Measurements from ENCODE around the gene HSD17B14. TPM values are rescaled to one million over a fixed set of nuclear protein-coding genes. Genes with fewer than 3 reads are reported as not detected.

The HSD17B14 gene
- total and polyA plus RNA-seq, 9 of the 15 experiments (the other 6 are each of a cell fraction or from before 2014, with no cell fraction given) = 0.16 TPM; not detected in 8

DNA sequence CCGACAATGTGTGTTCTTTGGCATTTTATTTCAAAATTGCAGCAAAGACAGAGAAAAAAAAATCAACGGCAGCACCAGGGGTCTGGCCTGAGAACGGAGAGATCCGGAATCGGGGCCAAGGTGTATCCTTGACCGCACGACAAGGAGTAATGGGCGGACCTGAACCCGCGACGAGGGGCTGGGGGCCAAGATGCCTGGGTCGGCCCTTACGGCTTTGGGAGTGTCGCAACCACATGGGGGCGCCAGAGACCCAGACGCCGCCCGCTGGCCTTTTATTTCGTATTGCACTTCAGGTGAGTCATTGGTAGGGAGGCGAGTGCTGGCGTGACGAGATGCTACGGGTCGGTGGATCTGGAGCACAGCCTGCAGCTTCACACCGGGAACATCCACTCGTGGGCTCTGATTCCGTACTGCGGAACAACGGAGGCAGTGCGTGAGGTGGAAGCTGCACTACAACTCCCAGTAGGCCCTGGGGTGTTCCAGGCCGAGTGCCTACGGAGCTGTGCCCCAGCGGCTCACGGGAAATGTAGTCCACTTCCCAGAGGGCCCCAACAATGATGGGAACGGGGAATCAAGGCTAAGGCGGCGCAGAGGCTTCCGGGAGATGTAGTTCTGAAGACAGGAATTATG, 41.1 kb downstream of the HSD17B14 start (continued):
- TF ChIP-seq ZNF436 (CRISPR knock-in tag; IDR thresholded peaks at IDR 0.05) = no peak
- TF ChIP-seq JUN (IDR thresholded peaks at IDR 0.05; ENCODE audit: borderline replicate concordance, low read depth, low read length) = peak; percentile 65; the same call in 1 of the 2 replicates
- peak; percentile 61; the same call in 1 of the 2 replicates for TF ChIP-seq JUN (CRISPR knock-in tag; IDR thresholded peaks at IDR 0.05; ENCODE audit: borderline replicate concordance)
- no peak for TF ChIP-seq SAP30 (IDR thresholded peaks at IDR 0.05; ENCODE audit: borderline replicate concordance, insufficient read depth, low read depth, low read length, poor library complexity, severe bottlenecking)
- TF ChIP-seq ZNF589 (CRISPR knock-in tag; IDR thresholded peaks at IDR 0.05; ENCODE audit: low read depth) = peak; percentile 97
- TF ChIP-seq HDAC3 (IDR thresholded peaks at IDR 0.05; ENCODE audit: borderline replicate concordance, partially characterized antibody) = no peak
- peak; percentile 57 for TF ChIP-seq NBN (IDR thresholded peaks at IDR 0.05; ENCODE audit: low read depth)
- TF ChIP-seq PTTG1 (tag; IDR thresholded peaks at IDR 0.05; ENCODE audit: low read depth) = no peak
- peak; percentile 38; the same call in 1 of the 2 replicates for TF ChIP-seq NFE2 (IDR thresholded peaks at IDR 0.05; ENCODE audit: low read depth)
- TF ChIP-seq, protein P1, sequence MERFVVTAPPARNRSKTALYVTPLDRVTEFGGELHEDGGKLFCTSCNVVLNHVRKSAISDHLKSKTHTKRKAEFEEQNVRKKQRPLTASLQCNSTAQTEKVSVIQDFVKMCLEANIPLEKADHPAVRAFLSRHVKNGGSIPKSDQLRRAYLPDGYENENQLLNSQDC (CRISPR knock-in tag; IDR thresholded peaks at IDR 0.05) = no peak
- TF ChIP-seq CHAMP1 (IDR thresholded peaks at IDR 0.05) = no peak
- TF ChIP-seq MCM7 (IDR thresholded peaks at IDR 0.05) = no peak
- TF ChIP-seq TFAM (CRISPR knock-in tag; conservative IDR thresholded peaks at IDR 0.05) = no peak
- TF ChIP-seq, protein P2, sequence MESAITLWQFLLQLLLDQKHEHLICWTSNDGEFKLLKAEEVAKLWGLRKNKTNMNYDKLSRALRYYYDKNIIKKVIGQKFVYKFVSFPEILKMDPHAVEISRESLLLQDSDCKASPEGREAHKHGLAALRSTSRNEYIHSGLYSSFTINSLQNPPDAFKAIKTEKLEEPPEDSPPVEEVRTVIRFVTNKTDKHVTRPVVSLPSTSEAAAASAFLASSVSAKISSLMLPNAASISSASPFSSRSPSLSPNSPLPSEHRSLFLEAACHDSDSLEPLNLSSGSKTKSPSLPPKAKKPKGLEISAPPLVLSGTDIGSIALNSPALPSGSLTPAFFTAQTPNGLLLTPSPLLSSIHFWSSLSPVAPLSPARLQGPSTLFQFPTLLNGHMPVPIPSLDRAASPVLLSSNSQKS (CRISPR knock-in tag; IDR thresholded peaks at IDR 0.05) = no peak
- TF ChIP-seq ZBTB49 (CRISPR knock-in tag; IDR thresholded peaks at IDR 0.05; ENCODE audit: borderline replicate concordance) = no peak
- TF ChIP-seq ZBED1 (IDR thresholded peaks at IDR 0.05) = no peak
- TF ChIP-seq LARP7 (IDR thresholded peaks at IDR 0.05) = 0 out of 2 replicates have a peak, but pooled peaks have one; percentile 49
- peak; percentile 95 for TF ChIP-seq ZNF175 (CRISPR knock-in tag; IDR thresholded peaks at IDR 0.05; ENCODE audit: low read depth)
- no peak for TF ChIP-seq ZNF354B (CRISPR knock-in tag; IDR thresholded peaks at IDR 0.05)
- peak; percentile 45 for TF ChIP-seq KAT2B (IDR thresholded peaks at IDR 0.05; ENCODE audit: low read depth, low read length)
- TF ChIP-seq TCFL5 (CRISPR knock-in tag; conservative IDR thresholded peaks at IDR 0.05) = peak; percentile 57; the same call in 1 of the 2 replicates

All from K562 (cell line).